ENCODE results near the gene FHOD1. TPM values are rescaled to one million over a fixed set of nuclear protein-coding genes. Genes with fewer than 3 reads are reported as not detected.

The FHOD1 gene
- total RNA-seq, 1 donor from 2014 or later, result 50.4 TPM

DNA sequence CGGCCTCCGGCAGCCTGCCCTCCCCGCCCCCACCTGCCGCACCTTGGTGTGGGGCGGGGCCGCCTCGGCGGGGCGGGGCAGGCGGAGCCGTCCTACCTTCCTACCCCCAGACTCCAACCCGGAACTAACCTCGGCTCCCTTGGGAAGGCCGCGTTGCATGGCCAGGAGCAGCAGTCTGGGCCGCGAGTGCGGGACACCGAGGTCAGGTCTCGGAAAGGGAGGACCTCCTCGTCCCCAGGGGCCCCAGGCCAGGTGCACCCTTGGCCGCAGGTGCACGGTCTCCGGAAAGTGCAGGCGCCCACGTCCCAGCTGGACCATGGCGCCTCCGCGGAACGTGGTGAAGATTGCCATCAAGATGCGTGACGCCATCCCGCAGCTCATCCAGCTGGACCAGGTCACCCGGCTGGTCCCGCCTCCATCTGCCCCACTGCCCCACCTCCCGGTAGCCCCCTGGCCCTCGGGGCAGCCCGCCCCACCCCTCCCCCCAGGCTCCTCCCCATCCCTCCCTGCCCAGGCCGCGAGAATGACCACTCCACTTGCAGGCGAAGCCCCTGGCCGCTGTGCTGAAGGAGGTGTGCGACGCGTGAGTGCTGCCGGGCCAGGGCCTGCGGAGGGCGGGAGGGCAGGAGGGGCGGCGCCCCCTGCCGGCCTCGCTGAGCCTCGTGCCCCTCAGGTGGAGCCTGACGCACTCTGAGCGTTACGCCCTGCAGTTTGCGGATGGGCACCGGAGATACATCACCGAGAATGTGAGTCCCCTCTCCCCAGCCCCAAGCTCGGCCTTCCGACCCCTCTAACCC, 48.1 kb downstream of the FHOD1 start, which contains the start of gene ELMO3:
Gene ELMO3, plus strand, starts transcription at position 121 of the 797 bp plus-strand sequence. Its CDS starts 196 bp downstream, at position 317.
- Mint-ChIP-seq H3K36me3 (ENCODE audit: low read depth) (peaks cover 74% of the 10 kb centered on the region), H3K27ac (peak within 1 kb of the TSS; percentile 65), H3K4me3 (no peak within 1 kb of the TSS), H3K4me1 (peaks cover 8% of the 10 kb centered on the region), H3K9me3 (no peaks in the 10 kb centered on the region), H3K27me3 (no peaks in the 10 kb centered on the region)
- TF ChIP-seq CTCF (IDR thresholded peaks at IDR 0.05), result no peak
- no peak for DNase-seq
- ChIA-PET POLR2A (interaction anchor here (0.6 to 1.7 kb wide), 2 partner anchors 45 to 151 kb away, joined by 6 read pairs; no protein-coding TSS in a partner anchor), CTCF (no interaction called here)
- ATAC-seq (ENCODE audit: low read depth), result peak; percentile 20
- intact Hi-C loops (cut with micrococcal nuclease), result no loop called here

GRCh38 chr16:67198238-67198734, 49.0 kb downstream of the FHOD1 start:
- H3K36me3 Mint-ChIP-seq (ENCODE audit: low read depth), result peaks cover 75% of the 10 kb centered on the region
- ChIA-PET CTCF (interaction anchor here (0.9 to 1.5 kb wide), 2 partner anchors 15 to 28 kb away, joined by 3 to 5 read pairs; partner anchors contain the start of genes MATCAP1 and TMEM208), POLR2A (interaction anchor here (0.5 to 1.7 kb wide), 2 partner anchors 46 to 62 kb away, joined by 6 to 8 read pairs; no protein-coding TSS in a partner anchor)
- H3K4me1 Mint-ChIP-seq, result peaks cover 17% of the 10 kb centered on the region
- intact Hi-C loops (cut with micrococcal nuclease), result no loop called here
- ATAC-seq (ENCODE audit: low read depth) (peak; percentile 58), DNase-seq (no peak)
- no peaks in the 10 kb centered on the region for H3K27me3 Mint-ChIP-seq
- no peak overlapping the region for H3K4me3 Mint-ChIP-seq
- no peaks in the 10 kb centered on the region for H3K9me3 Mint-ChIP-seq
- peak overlapping the region; percentile 65 for H3K27ac Mint-ChIP-seq
- TF ChIP-seq CTCF (IDR thresholded peaks at IDR 0.05), result no peak

DNA sequence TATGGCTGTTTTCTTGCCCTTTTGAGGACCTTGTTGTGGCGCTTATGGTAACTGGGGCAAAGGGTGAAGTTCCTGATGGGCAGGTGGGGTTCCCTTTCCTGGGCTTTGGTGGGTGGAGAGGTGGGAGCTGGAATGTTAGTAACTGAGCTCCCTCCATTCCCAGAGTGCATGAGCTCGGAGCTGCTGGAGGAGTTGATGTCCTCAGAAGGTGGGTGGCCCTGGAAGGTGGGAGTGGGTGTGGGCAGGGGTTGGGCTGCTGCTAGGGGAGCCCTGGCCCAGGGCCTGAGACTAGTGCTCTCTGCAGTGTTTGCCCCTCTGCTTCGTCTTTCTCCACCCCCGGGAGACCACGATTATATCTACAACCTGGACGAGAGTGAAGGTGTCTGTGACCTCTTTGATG, 49.6 kb downstream of the FHOD1 start:
- no peak for ATAC-seq (ENCODE audit: low read depth)
- H3K27ac Mint-ChIP-seq, result no peak overlapping the region
- H3K4me3 Mint-ChIP-seq, result no peak overlapping the region
- no peak for DNase-seq
- intact Hi-C loops (cut with micrococcal nuclease), result no loop called here
- H3K36me3 Mint-ChIP-seq (ENCODE audit: low read depth), result peaks cover 76% of the 10 kb centered on the region
- ChIA-PET POLR2A (interaction anchor here (0.9 to 1.7 kb wide), 2 partner anchors 29 to 46 kb away, joined by 3 to 6 read pairs; partner anchors contain the start of gene TMEM208), CTCF (interaction anchor here (0.9 to 1.5 kb wide), 2 partner anchors 14 to 29 kb away, joined by 3 to 5 read pairs; partner anchors contain the start of genes MATCAP1 and TMEM208)
- H3K27me3 Mint-ChIP-seq, result no peaks in the 10 kb centered on the region
- TF ChIP-seq CTCF (IDR thresholded peaks at IDR 0.05), result no peak
- no peaks in the 10 kb centered on the region for H3K9me3 Mint-ChIP-seq
- peaks cover 22% of the 10 kb centered on the region for H3K4me1 Mint-ChIP-seq

GRCh38 chr16:67196881-67197280, 50.4 kb downstream of the FHOD1 start:
- no peak for ATAC-seq (ENCODE audit: low read depth)
- CTCF ChIA-PET, result no interaction called here
- Mint-ChIP-seq H3K27me3 (no peaks in the 10 kb centered on the region), H3K9me3 (no peaks in the 10 kb centered on the region), H3K36me3 (ENCODE audit: low read depth) (peaks cover 71% of the 10 kb centered on the region), H3K4me1 (peaks cover 27% of the 10 kb centered on the region), H3K27ac (no peak overlapping the region), H3K4me3 (no peak overlapping the region)
- intact Hi-C loops (cut with micrococcal nuclease), result no loop called here
- TF ChIP-seq CTCF (IDR thresholded peaks at IDR 0.05), result no peak
- DNase-seq, result no peak
- POLR2A ChIA-PET, result interaction anchor here (0.9 kb wide), 1 partner anchor 30 kb away, joined by 3 read pairs; the partner anchor contains the start of gene TMEM208

DNA sequence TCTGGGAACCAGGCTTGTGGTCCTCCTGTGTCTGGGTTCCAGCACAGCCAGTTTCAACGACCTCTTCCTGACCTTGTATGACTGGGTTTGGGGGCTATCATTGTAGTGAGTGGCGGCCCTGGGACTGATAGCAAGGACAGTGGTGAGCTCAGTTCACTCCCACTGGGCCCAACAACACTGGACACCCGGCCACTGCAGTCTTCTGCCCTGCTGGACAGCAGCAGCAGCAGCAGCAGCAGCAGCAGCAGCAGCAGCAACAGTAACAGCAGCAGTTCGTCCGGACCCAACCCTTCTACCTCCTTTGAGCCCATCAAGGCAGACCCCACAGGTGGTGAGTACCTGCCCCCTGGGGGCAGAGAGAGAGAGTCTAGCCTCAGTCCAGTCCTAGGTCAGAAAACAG, 51.6 kb downstream of the FHOD1 start:
- peaks cover 34% of the 10 kb centered on the region for H3K4me1 Mint-ChIP-seq
- no peak for DNase-seq
- ATAC-seq (ENCODE audit: low read depth), result no peak
- TF ChIP-seq CTCF (IDR thresholded peaks at IDR 0.05), result no peak
- ChIA-PET CTCF (no interaction called here), POLR2A (interaction anchor here (0.6 kb wide), 1 partner anchor 129 kb away, joined by 3 read pairs; no protein-coding TSS in a partner anchor)
- H3K27ac Mint-ChIP-seq, result no peak overlapping the region
- H3K4me3 Mint-ChIP-seq, result no peak overlapping the region
- no peaks in the 10 kb centered on the region for H3K27me3 Mint-ChIP-seq
- intact Hi-C loops (cut with micrococcal nuclease), result no loop called here
- H3K36me3 Mint-ChIP-seq (ENCODE audit: low read depth), result peaks cover 62% of the 10 kb centered on the region
- H3K9me3 Mint-ChIP-seq, result no peaks in the 10 kb centered on the region

All from activated B cell treated with CpG ODN at 0.5 μM for 24 hours (primary cell).